Pancreas (tissue), 10 donors: ENCODE results near the gene SRP14. TPM values are rescaled to one million over a fixed set of nuclear protein-coding genes. Genes with fewer than 3 reads are reported as not detected.

Experiments
- ATAC-seq, 4 donors: fragments of 200-7000 bp; cut with Tn5 transposase; one replicate each; pipeline versions ENCODE4 v1.8.0 to v1.9.1; 2020; ENCODE audit warnings: mild to moderate bottlenecking in 4 of 4, moderate library complexity in 4 of 4
- DNase-seq, 6 donors: peaks; one replicate each; pipeline ENCODE4 v3.0.0-alpha.2; 2020
- FAIRE-seq: peaks from 2 replicates; lab custom pipeline; 2012; peaks lifted over from hg19 to GRCh38; lab: Jason Lieb, UNC
- H3K27ac ChIP-seq, 4 donors: fragments of 200-600 bp; sonication (generic); 1 replicate in 3 of 4; 2 replicates in 1 of 4; pipeline versions ENCODE4 v1.5.0 to v1.8.0; 2020
- H3K27me3 ChIP-seq, 4 donors: fragments of 200-600 bp; one replicate each; pipeline ENCODE4 v1.8.0; 2021
- H3K36me3 ChIP-seq, 3 donors: fragments of 200-600 bp; sonication (generic) in 1 of 3; one replicate each; pipeline versions ENCODE4 v1.5.0 to v1.8.0; 2020 to 2021
- H3K4me1 ChIP-seq, 3 donors: fragments of 200-600 bp; one replicate each; pipeline ENCODE4 v1.8.0; 2021
- H3K4me3 ChIP-seq, 4 donors: fragments of 200-600 bp; sonication (generic) in 2 of 4; one replicate each; pipeline versions ENCODE4 v1.5.0 to v1.8.0; 2020 to 2021
- H3K9me3 ChIP-seq, 4 donors: fragments of 200-600 bp; one replicate each; pipeline ENCODE4 v1.8.0; 2021
- WGBS, 2 donors: extraction: QIAGEN DNeasy Blood & Tissue Kit; methylation state at CpG; one replicate each; pipeline ENCODE4 v1.1.7; 2013; 5-methylcytosine and 5-hydroxymethylcytosine counted together
- intact Hi-C, 3 donors: fragments of 100-400 bp; cut with DNase I; formaldehyde crosslinking; loops; one replicate each; pipeline versions ENCODE4 v1.11.1 to v1.14.2; 2022
- polyA plus RNA-seq, 2 donors: library from polyadenylated mRNA; stranded (reverse); fragments of 200-250 nt; gene quantifications; one replicate each; pipeline ENCODE4 v1.2.3, GENCODE V29; 2013
- total RNA-seq, 6 donors: library from RNA; stranded (reverse); fragmentation: NEBNext Ultra II Directional in 4 of 6; extraction: Animal tissue kit (Norgen Biotek cat#: 25700) in 4 of 6; gene quantifications; one replicate each; pipeline versions ENCODE4 v1.2.1 to v1.2.4, GENCODE V29; 2021 to 2023
- TF ChIP-seq, protein P1 (sequence below), 4 donors: fragments of 200-600 bp; sonication (generic) in 3 of 4; IDR thresholded peaks; one replicate each; pipeline versions ENCODE4 v1.5.0 to v1.8.0; 2021; ENCODE audit warnings: antibody characterized with exemption in 4 of 4
- donor health status: healthy with polysubstance abuse.
- donor health status: DM: no; HTN: no; CAD: no; lungs with moderate emphysema.
- donor health status: DM: no; HTN: no; CAD: no.
- donor health status: control.
- donor health status: control.
- donor health status: Bipolar disorder and iron deficiency.
- donor health status: DM: yes; HTN: yes; CAD: no.
- donor health status: DM: no; HTN: no; CAD: no.
- donor health status: DM: no; HTN: no; CAD: no.
- donor health status: DM: yes; HTN: yes; CAD: no.

Gene SRP14
- total and polyA plus RNA-seq, 8 donors: 42.7 to 198 (median 63.1) TPM

DNA sequence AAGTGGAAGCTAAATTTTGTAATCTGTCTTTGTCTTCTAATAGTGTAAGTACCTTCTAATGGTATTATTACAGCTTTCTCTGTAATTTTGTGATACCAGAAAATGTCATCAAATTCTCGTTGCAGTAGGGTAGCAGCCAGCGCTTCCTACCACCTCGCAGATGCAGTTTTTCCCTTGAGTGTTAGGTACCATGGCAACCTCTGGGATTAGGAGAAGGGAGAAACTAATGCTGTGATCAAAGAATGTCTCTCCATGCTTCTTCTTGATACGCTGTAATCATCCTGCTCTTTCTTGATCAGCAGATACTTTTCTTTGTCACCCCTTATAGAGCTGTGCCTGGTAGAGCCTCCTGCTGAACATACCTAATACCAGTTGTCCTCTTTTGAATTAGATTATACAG, 27.7 kb downstream of the SRP14 start:
- intact Hi-C loops: no loop called here
- ATAC-seq (no peak), DNase-seq (no peak), FAIRE-seq (no peak)
- TF ChIP-seq, protein P1, sequence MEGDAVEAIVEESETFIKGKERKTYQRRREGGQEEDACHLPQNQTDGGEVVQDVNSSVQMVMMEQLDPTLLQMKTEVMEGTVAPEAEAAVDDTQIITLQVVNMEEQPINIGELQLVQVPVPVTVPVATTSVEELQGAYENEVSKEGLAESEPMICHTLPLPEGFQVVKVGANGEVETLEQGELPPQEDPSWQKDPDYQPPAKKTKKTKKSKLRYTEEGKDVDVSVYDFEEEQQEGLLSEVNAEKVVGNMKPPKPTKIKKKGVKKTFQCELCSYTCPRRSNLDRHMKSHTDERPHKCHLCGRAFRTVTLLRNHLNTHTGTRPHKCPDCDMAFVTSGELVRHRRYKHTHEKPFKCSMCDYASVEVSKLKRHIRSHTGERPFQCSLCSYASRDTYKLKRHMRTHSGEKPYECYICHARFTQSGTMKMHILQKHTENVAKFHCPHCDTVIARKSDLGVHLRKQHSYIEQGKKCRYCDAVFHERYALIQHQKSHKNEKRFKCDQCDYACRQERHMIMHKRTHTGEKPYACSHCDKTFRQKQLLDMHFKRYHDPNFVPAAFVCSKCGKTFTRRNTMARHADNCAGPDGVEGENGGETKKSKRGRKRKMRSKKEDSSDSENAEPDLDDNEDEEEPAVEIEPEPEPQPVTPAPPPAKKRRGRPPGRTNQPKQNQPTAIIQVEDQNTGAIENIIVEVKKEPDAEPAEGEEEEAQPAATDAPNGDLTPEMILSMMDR (IDR thresholded peaks at IDR 0.05): no peak
- Histone ChIP-seq H3K9me3 (no peaks in the 10 kb centered on the region), H3K36me3 (peaks cover 0 to 37% (median 5%) of the 10 kb centered on the region in 3 donors), H3K4me3 (no peak overlapping the region), H3K27ac (no peak overlapping the region), H3K27me3 (no peaks in the 10 kb centered on the region), H3K4me1 (no peaks in the 10 kb centered on the region)
- 93 to 96% methylated on average over 4 of the region's 4 CpGs for WGBS, 2 donors

DNA sequence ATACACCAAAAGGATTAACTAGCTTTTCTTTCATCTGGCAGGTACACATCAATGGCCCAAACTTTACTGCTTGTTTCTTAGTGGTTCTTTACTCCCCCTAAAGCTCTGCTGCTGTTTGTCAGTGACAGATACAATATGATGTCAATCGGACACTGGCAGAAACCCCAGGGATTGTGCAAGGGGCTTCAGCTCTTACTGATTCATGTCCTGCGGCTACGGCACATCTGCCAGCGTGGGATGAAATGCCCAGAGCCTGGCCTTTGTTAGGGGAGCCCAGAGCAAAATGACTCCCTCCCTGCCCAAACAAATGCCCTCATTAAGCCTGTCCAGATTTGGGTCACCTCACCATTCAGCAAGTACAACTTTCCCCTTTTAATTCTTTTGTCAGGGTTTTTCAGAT, 28.3 kb downstream of the SRP14 start:
- Histone ChIP-seq H3K36me3 (peaks cover 0 to 43% (median 5%) of the 10 kb centered on the region in 3 donors), H3K4me1 (no peaks in the 10 kb centered on the region), H3K27me3 (no peaks in the 10 kb centered on the region), H3K27ac (no peak overlapping the region), H3K9me3 (no peaks in the 10 kb centered on the region), H3K4me3 (no peak overlapping the region)
- ATAC-seq (no peak), DNase-seq (no peak), FAIRE-seq (no peak)
- intact Hi-C loops: no loop called here
- 91 to 96% methylated on average over 4 of the region's 4 CpGs for WGBS, 2 donors
- TF ChIP-seq, protein P1 (IDR thresholded peaks at IDR 0.05): no peak

DNA sequence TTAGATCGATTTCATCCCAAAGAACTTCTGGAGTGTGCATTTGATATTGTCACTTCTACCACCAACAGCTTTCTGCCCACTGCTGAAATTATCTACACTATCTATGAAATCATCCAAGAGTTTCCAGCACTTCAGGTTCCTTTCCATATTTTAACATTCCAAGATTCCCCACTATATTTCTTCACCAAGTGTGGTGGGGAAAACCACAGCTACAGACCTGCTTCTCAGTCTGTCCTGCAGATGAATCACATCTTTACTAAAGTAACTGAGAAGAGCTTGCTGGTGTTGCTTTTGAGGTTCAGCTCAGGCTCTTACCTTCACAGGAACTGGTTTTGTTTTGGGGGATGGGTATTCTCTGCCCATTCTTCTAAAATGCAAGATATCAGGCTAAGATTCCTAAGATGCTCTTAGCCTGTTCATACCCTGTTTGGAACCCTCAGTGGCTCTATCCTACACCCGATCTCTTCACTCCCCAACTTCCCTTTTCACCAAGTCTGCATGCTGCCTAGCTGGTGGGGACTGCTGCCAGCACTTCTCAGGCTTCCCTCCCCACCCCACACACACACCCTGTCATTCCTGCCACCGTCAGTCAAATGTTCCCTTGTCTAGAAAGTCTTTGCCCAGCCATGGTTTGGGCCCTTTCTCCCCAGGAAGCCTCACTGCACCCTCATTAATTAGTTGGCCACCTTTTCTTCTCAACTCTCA, 30.8 kb downstream of the SRP14 start:
- no peaks in the 10 kb centered on the region for H3K4me1 ChIP-seq
- peaks cover 0 to 41% (median 5%) of the 10 kb centered on the region in 3 donors for H3K36me3 ChIP-seq
- no peak overlapping the region for H3K4me3 ChIP-seq
- no peaks in the 10 kb centered on the region for H3K9me3 ChIP-seq
- TF ChIP-seq, protein P1 (IDR thresholded peaks at IDR 0.05): no peak
- WGBS, 2 donors: 86 to 95% methylated on average over 3 of the region's 3 CpGs
- DNase-seq (no peak), FAIRE-seq (no peak), ATAC-seq (no peak)
- H3K27me3 ChIP-seq: no peaks in the 10 kb centered on the region
- intact Hi-C loops: no loop called here
- H3K27ac ChIP-seq: no peak overlapping the region

DNA sequence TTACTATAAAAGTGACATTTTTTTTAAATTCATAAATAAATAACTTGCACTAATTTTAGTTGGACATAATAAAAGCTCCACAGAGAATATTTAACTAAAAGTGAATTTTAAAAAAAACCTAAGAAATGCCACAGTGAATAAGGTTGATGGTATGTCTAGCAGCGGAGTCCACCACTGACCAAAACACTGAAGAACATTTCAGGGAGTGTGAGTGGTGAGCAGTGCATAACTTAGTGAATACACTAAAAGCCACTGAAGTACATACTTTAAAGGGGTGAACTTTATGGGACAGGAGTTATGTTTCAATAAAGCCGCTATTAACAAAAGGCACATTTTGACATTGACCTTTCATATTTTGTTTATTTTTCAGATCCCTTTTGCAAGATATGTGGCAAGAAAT, 32.3 kb downstream of the SRP14 start:
- no peak overlapping the region for H3K4me3 ChIP-seq
- WGBS, 2 donors: 63 to 79% methylated on average over 2 of the region's 2 CpGs
- no peak overlapping the region for H3K27ac ChIP-seq
- H3K27me3 ChIP-seq: no peaks in the 10 kb centered on the region
- H3K4me1 ChIP-seq: peaks cover 3 to 9% (median 4%) of the 10 kb centered on the region in 3 donors
- H3K36me3 ChIP-seq: peaks cover 0 to 39% (median 5%) of the 10 kb centered on the region in 3 donors
- H3K9me3 ChIP-seq: no peaks in the 10 kb centered on the region
- FAIRE-seq: no peak
- intact Hi-C loops: no loop called here
- TF ChIP-seq, protein P1 (IDR thresholded peaks at IDR 0.05): no peak
- no peak for ATAC-seq
- DNase-seq: no peak

DNA sequence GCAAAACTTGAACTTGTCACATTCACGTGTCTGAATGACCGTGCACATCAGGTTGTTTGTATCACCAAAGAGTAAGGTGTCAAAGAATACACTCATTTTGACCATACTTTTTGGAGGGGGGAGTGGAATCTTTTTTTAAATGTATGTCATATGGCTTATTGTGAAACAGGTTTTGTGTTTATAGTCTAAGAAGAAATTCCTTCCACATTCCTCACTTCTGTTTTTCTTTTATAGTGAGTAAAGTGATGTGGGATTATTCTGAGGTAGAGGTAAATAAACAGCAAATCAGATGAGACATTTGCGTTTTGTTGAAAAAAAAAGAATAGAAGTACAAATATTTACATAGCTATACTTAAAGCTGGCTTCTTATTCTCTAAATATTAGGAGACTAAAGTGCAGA, 33.0 kb downstream of the SRP14 start:
- Histone ChIP-seq H3K36me3 (peaks cover 0 to 34% (median 5%) of the 10 kb centered on the region in 3 donors), H3K27ac (no peak overlapping the region), H3K4me1 (peaks cover 3 to 9% (median 5%) of the 10 kb centered on the region in 3 donors), H3K4me3 (no peak overlapping the region), H3K27me3 (no peaks in the 10 kb centered on the region), H3K9me3 (no peaks in the 10 kb centered on the region)
- DNase-seq (no peak), ATAC-seq (no peak), FAIRE-seq (no peak)
- 70 to 74% methylated on average over 3 of the region's 3 CpGs for WGBS, 2 donors
- TF ChIP-seq, protein P1 (IDR thresholded peaks at IDR 0.05): no peak
- intact Hi-C loops: no loop called here
